SK-N-SH treated with all-trans-retinoic acid at 6 μM for 48 hours (cell line): ENCODE measurements around the gene SSR1.

Experiments
- CSDC2 ChIP-seq: fragments of 250-450 bp; sonication (Bioruptor Pico); IDR thresholded peaks from 2 replicates; pipeline ENCODE4 v1.5.0; 2020; ENCODE audit warnings: mild to moderate bottlenecking, moderate library complexity
- GLIS3 ChIP-seq: fragments of 250-450 bp; sonication (Bioruptor Pico); IDR thresholded peaks from 2 replicates; pipeline ENCODE4 v1.5.0; 2020; ENCODE audit warnings: mild to moderate bottlenecking, moderate library complexity
- TCF4 ChIP-seq: fragments of 250-450 bp; sonication (Bioruptor Pico); IDR thresholded peaks from 2 replicates; pipeline ENCODE4 v1.8.0; 2021; ENCODE audit warnings: mild to moderate bottlenecking, moderate library complexity, borderline replicate concordance
- ZFP3 ChIP-seq: fragments of 250-450 bp; sonication (Bioruptor Pico); IDR thresholded peaks from 2 replicates; pipeline ENCODE4 v1.5.0; 2020; ENCODE audit warnings: mild to moderate bottlenecking, moderate library complexity
- ZFP30 ChIP-seq: fragments of 450-650 bp; formaldehyde crosslinking; IDR thresholded peaks from 2 replicates; pipeline ENCODE4 v1.5.0; 2022; ENCODE audit warnings: mild to moderate bottlenecking, moderate library complexity
- ZNF565 ChIP-seq: fragments of 450-650 bp; formaldehyde crosslinking; conservative IDR thresholded peaks from 2 replicates; pipeline ENCODE4 v1.5.0; 2020; ENCODE audit warnings: low read depth, mild to moderate bottlenecking, moderate library complexity
- ZNF70 ChIP-seq: fragments of 450-650 bp; formaldehyde crosslinking; IDR thresholded peaks from 2 replicates; pipeline ENCODE4 v1.5.0; 2020; ENCODE audit warnings: mild to moderate bottlenecking, moderate library complexity
- TF ChIP-seq, protein P1 (sequence below): fragments of 250-450 bp; sonication (Bioruptor Pico); IDR thresholded peaks from 2 replicates; pipeline ENCODE4 v1.8.0; 2020; ENCODE audit warnings: mild to moderate bottlenecking, moderate library complexity, borderline replicate concordance

DNA sequence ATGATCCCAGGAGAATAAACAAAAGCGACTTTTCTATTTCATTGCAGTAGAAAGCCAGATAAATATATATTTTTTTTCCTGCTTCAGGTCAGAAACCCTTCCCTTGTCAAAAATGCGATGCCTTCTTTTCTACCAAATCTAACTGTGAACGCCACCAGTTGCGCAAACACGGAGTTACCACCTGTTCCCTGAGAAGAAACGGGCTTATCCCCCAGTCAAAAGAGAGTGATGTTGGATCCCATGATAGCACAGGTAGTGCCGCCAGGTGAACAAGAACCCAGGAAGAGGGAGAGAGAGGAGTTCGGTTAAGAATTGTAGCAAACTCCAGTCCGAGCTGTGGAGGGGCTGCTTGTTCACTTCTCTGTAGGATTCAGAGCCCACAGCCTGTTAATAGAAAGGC, 72.6 kb downstream of the SSR1 start:
- no peak for TF ChIP-seq ZFP30 (CRISPR knock-in tag)
- TF ChIP-seq ZNF565: no peak
- TF ChIP-seq, protein P1, sequence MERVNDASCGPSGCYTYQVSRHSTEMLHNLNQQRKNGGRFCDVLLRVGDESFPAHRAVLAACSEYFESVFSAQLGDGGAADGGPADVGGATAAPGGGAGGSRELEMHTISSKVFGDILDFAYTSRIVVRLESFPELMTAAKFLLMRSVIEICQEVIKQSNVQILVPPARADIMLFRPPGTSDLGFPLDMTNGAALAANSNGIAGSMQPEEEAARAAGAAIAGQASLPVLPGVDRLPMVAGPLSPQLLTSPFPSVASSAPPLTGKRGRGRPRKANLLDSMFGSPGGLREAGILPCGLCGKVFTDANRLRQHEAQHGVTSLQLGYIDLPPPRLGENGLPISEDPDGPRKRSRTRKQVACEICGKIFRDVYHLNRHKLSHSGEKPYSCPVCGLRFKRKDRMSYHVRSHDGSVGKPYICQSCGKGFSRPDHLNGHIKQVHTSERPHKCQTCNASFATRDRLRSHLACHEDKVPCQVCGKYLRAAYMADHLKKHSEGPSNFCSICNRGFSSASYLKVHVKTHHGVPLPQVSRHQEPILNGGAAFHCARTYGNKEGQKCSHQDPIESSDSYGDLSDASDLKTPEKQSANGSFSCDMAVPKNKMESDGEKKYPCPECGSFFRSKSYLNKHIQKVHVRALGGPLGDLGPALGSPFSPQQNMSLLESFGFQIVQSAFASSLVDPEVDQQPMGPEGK: no peak
- no peak for TF ChIP-seq TCF4 (CRISPR knock-in tag)
- no peak for TF ChIP-seq ZNF70 (CRISPR knock-in tag)
- TF ChIP-seq GLIS3: no peak
- no peak for TF ChIP-seq CSDC2
- TF ChIP-seq ZFP3: no peak
